ENCODE measurements around the gene B4GALT5.
A peak's percentile ranks its signal among the peaks of the same experiment; 100 is the strongest.
"Not testable (repeated sequence)": the region's sequence is repeated elsewhere in the genome, so short reads cannot be mapped to it uniquely, and the experiment has no call there.

B4GALT5 gene

DNA sequence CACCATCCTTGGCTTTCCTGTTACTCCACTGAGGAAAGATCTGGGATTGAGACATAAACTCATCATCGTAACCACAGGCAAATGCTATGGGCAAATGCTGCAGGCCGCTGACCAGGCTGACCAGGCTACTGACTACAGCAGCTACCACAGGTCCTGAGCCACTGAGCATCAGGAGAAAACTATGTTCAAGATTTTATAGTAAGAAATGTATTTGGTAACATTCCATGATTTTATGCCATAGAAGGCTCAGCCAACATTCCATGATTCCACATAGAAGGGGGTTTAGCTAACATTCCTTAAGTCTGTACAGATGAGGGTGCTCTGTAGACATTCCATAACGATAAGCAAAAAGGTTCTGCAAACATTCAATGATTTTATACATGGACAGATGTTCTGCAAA is 16.1 kb upstream of the B4GALT5 start:
- DNase-seq = no peak

DNA sequence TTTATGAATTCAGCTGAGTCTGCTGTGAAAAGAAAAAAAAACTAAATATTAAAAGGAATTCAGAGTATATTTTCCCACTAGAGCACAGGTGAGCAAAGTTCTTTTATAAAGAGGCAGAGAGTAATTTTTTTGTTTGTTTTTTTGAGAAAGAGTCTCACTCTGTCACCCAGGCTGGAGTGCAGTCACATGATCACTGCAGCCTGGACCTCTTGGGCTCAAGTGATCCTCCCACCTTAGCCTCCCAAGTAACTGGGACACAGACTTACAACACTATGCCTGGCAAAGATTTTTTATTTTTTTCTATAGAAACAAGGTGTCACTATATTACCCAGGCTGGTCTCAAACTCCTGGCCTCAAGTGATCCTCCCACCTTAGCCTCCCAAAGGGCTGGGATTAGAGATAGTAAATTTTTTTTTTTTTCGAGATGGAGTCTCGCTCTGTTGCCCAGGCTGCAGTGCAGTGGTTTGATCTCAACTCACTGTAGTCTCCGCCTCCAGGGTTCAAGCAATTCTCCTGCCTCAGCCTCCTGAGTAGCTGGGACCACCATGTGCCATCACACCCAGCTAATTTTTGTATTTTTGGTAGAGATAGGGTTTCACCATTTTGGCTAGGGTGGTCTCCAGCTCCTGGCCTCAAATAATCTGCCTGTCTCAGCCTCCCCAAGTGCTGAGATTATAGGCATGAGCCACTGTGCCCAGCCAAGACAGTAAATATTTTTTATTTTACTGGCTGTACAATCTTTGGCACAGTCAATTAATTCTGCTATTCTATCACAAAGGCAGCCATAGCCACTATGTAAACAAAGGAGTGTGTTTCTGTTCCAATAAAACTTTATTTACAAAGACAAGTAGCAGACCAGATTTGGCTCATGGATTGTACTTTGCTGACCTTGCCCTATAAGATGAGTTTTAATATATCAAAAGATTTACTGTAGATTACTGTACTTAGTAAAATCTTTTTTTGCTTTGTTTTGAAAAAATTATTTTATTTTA is 14.5 kb upstream of the B4GALT5 start:
- DNase-seq = no peak

DNA sequence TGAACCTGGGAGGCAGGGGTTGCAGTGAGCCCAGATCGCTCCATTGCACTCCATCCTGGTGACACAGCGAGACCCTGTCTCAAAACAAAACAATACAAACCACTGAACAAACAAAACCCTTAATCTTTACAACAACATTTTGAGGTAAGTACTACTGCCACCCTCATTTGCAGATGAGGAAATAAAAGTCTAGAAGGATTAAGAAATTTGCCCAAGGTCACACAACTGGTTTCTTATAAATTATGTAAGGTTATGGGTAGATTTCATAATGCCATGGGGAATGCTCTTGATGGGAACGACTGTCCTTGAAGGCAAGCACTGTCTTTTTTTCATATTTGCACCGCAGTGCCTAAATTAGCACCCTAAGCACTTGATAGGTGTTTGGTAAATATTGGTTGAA is 13.8 kb upstream of the B4GALT5 start:
- no peak for DNase-seq

DNA sequence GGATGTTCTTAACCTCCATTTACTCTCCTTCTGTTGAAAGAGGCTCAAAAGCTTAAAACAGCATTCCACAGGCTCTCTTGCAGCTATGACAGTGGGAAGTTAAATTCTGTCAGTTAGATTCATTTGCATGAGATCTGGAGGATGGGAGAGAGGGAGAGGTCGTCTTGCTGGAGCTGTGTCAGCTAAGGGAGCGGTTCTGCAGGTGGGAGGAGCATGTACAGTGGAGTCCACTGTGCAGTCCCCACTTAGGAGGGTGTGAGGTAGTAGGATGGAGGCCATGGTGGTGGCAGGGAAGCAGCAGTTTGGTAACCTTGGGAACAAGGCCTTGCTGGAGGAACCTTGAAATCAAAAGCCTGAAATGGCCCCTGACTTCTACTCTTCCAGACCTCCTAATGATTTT is 12.0 kb upstream of the B4GALT5 start:
- no peak for DNase-seq

DNA sequence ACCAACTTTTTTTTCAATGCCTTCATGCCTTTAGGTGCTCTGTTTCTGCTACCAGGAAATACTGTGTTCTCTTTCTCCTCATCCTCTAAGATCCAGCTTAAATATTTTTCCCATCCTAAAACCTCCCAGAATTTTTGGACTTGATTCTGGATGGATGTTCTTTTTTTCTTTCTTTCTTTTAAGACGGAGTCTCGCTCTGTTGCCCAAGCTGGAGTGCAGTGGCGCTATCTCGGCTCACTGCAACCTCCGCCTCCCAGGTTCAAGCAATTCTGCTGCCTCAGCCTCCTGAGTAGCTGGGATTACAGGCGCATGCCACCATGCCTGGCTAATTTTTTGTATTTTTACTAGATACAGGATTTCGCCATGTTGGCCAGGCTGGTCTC is 11.5 kb upstream of the B4GALT5 start:
- DNase-seq = not testable (repeated sequence)

DNA sequence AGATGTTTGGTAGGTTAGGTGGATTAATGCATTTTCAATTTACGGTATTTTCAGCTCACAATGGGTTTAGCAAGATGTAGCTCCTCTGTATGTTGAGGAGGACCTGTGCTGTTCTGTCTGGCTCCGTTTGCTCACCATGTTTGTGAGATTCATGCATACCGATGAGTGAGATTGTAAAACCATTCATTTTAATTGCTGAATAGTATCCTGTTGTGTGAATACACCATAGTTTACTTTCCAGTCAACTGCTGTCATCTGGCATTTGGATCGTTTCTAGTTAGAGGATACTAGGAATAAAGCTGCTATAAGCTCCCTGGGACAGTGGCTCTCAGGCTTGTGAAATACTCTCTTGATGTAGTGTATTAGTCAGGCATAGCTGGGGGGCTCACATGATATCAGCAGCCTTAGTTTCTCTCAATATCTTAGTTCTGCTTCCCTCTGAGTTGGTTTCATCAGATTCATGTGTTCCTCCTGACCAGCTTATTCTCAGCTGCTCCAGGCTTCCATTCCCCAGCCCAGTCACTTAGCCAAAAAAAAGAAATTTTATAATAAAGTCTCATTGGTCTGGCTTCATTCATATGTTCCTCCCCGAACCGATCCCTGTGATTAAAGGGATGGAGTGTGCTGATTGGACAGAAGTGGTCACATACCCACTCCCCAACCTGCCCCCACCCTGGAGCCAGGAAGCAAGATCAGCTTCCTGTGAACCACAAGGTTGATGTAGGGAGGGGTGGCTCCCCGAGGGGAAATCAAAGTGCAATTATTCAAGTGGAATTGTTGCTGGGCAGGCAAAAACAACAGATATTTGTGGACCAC is 10.9 kb upstream of the B4GALT5 start:
- DNase-seq = no peak

DNA sequence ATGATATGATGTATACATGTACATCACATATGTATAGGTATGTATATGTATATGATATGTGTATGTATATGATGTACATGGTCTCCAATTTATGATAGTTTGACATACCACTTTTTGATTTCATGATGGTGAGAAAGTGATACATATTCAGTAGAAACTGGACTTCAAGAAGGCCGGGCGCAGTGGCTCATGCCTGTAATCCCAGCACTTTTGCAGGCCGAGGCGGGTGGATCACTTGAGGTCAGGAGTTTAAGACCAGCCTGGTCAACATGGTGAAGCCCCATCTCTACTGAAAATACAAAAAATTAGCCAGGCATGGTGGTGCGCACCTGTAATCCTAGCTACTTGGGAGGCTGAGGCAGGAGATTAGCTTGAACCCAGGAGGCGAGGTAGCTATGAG is 10.1 kb upstream of the B4GALT5 start:
- not testable (repeated sequence) for DNase-seq

DNA sequence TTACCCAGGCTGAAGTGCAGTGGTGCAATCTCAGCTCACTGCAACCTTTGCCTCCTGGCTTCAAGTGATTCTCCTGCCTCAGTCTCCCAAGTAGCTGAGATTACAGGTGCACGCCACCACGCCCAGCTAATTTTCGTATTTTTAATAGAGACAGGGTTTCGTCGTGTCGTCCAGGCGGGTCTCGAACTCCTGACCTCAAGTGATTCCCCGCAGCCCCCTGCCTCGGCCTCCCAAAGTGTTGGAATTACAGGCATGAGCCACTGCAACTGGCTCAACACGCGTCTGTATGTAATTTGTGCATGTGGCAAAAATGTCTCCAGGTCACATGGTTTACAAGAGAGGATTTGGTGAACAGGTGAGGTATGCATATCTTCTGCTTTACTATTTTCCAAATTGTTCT is 7.6 kb upstream of the B4GALT5 start:
- DNase-seq = not testable (repeated sequence)

DNA sequence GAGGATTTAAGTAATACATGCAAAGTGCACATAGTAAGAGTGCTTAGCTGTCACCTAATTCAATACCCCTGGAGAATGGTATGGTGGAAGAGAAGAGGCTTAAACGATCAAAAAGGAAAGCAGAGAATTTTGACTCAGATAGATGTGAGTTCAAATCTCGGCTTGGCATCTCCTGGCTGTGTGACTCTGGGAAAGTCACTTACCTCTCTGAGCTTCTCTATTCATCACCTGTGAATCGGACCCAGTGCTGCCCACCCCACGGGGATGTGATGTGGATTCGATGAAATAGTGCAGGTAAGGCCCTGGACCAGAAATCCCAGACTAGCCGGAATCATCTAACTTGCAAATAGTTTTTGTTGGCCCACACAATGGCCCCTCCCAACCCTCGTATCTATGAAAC is 1.8 kb upstream of the B4GALT5 start:
- no peak for DNase-seq

DNA sequence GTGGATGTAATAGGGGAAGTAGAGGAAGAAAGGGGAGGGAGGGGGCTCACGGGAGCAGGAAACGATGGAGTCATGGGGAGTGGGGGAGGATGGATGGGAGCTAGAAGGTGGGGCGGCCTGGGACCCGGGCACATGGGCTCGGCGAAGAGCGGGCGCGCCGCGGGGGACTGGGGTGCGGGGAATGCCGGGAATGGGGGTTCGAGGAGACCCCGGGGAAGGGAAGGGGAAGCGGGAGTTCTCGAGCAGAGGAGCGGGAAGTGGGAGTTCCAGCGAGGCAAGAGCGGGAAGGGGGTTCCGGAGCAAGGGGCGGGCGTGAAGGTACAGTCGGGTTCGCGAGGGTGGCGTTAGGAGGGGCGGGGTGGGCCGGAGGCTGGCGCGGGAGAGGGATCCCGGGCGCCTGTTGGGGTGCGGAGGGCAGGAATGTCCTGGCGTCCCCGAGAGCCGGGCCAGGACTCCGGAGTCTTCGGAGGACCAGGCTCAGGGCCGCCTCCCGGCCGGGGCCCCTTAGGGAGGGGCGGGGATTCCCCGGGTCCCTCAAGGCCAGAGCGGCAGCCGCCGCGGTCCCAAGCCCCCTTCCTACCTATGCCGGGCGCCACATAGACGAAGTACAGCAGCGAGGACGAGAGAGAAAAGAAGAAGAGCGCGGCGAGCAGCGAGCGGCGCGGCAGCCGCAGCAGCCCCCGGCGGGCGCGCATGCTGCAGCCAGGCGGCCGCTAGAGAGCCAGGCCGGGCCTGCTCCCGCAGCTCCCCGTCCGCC is 504 bp downstream of the B4GALT5 start:
- DNase-seq = peak; percentile 48

DNA sequence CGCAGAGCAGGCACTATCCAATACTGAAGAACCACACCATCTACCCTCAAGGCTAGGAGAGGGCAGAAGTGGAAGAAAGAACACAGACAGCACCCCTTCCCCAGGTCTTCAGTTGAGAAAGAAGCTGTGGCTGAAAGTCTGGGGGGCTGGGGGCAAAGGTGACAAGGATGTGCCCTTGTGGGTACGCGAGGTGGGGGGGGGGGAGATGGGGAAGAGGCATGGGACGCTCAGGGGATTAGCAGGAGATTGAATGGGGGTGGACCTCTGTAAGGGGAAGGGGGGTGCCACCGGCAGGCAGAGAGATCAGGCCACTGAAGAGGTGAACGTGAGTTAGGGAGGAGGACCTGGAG is 1.1 kb downstream of the B4GALT5 start:
- DNase-seq = no peak

DNA sequence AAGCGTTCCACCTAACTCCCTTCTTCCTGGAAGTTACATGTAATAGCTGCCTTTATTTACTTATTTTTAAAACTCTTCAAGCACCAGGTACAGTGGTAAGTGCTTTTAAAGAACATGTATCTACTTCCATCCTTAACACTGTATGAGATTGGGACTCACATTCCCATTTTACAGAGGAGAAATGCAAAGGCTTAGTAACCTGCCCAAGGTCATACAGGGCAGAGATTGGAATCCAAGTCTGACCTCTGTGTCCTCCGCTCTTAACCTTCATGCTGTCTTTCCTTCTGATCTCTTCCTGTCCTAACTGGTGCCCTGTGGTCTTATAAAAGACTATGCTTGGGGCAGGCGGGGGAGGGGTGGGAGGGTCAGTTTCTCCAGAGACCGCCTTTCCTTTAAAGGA is 1.6 kb downstream of the B4GALT5 start:
- DNase-seq = no peak

DNA sequence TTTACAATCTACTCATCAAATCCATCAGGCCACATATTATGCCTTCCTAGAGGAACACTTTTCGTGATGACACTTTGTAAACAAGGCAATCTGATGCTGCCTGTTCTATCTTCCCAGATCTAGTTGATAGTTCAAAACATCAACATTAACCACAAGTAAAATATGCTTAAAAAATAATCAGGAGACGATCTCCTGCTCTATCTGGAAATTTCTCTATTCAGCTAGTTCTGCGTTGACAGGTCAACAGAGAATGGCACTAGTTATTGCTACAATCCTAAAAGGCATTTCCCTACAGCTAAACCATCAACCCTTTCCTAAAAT is 2.1 kb downstream of the B4GALT5 start:
- DNase-seq = no peak

DNA sequence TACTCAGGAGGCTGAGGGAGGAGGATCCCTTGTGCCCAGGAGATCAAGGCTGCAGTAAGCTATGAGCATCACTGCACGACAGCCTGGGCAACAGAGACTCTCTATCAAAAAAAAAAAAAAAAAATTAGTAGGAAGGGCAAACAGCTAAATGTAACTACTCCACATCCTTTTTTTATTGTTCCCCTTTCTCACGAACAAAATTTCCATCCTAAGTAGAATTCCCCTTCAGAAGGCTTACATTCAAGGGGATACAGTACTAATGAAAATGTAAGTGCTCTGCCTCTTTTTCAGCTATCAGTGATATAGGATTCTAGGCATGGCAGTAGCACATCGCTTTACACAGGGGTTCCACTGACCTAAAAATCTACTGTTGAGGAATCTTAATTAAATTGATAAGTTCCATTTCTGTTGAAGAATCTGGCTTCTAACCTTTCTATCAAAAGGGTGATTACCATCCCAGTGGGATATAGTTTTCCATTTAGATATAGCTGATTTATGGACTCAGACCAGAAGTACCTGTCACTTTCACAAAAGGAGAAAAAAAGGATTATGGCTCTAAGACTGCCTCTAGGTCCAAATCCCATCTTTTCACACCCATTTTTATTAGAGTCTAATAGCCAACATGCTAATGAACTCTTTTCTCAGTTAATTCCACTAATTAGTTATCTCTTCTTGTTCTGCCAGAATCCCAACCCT is 2.6 kb downstream of the B4GALT5 start:
- DNase-seq = no peak

DNA sequence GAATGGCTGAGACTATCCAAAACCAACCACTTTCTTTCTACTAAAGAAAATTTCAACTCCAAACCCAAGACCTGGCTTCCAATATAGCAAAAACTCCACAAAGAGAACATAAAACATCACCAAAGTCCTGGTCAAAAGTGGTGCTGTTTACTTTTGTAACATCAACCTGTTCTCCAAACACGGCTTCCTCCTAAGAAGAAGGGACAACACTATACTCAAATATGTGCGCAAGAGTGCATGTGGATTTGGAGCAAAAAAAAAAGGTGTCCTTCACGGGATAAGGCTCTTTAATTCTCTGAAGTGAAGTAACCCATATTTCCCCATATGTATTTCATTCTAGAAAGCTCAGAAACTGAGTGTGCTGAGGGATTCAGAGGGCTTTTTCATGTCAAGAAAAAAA is 6.6 kb downstream of the B4GALT5 start:
- no peak for DNase-seq

DNA sequence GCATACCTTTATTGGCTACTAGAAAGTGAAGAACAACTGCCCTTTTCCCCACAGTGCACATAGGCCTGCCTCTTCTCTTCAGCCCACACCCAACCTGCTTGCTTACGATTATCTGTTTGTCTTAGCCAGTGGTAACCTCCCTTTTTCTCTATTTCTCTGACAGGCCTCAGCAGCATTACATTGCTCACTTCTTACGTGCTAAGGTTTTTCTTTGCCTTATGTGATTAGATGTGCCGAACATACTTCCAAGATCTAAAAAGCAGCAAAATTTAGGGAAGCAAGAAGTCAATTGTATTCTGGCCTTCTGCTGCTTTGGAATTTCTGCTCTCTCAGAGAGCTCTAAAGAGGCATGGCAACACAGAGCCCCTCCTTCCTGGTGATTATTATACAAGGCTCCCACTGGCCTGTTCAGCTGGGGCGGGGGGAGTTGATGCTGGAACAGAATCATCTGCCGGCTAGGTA is 7.0 kb downstream of the B4GALT5 start:
- no peak for DNase-seq

DNA sequence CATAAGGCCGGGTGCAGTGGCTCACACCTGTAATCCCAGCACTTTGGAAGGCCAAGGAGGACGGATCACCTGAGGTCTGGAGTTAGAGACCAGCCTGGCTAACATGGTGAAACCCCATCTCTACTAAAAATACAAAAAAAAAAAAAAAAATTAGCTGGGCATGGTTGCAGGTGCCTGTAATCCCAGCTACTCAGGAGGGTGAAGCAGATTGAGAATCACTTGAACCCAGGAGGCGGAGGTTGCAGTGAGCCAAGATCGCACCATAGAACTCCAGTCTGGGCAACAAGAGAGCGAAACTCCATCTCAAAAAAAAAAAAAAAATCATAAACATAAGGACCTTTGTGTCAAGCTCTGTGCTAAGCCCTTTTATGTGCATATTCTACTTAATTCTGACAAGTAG is 7.8 kb downstream of the B4GALT5 start:
- DNase-seq = not testable (repeated sequence)

DNA sequence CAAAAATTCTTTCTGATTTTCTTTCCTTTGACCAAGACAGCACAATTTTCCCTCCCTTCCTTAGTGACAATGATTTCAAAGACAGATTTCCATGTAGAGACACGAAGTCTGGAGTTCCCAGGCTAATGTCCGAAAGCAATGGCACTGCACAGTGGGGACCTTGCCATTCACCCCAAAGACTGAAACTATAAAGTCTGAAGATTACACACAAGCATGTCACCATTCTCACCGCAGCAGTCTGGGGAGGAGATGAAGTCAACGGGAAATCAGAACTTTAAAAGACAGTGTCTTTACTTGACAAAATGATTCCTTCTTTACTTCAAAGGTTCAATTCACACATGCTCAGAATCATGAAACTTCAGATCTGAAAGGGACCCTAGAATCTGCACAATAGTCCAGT is 8.3 kb downstream of the B4GALT5 start:
- no peak for DNase-seq

DNA sequence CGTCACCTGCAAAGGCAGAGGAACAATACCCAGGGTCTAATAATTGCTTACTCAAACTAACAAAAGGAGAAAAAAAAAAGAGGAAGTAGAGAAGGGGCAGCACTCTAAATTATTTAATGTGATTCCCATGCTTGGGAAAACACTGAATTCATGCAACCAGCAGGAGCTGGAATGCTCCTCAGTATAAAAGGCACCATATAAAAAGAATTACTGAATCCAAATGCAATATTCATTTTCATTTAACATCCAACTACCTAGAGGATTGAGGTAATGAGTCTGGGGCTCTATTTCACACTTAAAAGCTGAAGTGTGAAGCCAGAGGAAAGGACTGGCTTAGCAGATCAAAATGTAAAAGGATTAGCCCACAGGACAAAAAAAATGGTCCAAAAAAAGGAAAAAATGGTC is 8.7 kb downstream of the B4GALT5 start:
- no peak for DNase-seq

DNA sequence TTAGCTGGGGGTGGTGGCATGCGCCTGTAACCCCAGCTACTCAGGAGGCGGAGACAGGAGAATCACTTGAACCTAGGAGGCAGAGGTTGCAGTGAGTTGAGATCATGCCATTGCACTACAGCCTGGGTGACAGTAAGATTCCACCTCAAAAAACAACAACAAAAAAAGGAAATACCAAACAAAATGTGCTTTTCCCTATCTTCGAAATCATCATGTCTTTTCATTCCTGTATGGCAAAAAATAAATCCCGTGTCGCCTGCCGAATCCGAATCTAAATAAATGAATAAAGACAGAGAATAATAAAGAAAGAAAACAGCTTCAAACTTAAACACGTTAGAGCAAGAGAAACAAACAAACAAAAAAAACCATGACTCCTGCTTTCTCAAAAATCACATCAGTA is 11.8 kb downstream of the B4GALT5 start:
- DNase-seq = no peak

DNA sequence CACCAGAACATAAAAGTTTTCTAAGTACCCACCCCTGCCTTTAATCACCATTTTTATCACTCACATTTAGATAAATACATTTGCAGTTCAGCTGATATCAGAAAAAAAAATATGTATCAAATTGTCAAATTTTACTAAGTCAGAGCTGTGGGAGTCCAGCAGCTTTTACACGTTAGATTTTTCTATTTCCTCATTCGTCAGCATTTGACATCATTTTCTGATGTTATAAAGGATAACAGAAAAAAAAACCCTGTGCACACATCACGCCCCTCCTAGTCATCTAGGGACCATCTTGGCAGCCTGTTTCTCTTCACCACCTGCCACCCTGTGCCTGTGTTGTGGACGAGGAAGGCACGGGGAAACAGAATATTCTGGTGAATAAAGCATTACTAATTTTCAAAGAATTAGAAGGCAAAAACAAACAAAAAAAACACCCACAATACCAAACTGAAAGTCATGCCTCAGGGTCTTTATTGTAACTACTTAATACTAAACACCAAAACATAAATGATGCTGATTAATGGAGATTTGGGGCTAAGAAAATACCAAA is 12.4 kb downstream of the B4GALT5 start:
- DNase-seq = no peak

DNA sequence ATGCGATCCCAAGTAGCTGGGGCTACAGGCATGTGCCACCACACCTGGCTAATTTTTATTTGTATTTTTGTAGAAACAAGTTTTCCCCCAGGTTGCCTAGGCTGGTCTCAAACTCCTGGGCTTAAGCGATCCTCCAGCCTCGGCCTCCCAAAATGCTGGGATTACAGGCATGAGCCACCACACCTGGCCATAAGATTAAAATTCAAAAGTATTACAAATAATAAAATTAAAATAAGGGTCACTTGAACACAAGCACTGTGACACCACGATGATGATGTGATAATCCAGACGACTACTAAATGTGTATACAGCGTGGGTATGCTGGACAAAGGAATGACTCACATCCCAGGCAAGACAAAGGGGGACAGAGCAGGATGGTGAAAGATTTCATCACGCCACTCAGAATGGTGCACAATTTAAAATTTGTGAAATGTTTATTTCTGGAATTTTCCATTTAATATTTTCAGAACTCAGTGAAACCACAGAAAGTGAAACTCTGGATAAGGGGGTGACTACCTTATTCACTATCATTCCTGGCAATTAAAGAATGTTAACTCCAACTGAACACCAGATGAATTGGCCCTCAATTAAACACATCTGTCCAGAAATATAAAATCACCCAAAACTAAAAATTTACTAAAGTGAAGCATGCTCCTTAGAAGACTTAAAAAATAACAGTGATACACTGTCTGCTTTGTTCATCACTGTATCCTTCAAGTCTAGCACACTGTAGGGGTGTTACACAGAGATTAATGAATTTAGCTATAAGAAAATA is 13.1 kb downstream of the B4GALT5 start:
- DNase-seq = no peak

All from activated CD8-positive, alpha-beta memory T cell treated with anti-CD3 and anti-CD28 coated beads, Interleukin-2, amount 50 U/mL, for 4 hours (primary cell).